ENCODE results near the gene TAS1R2.
"Not testable (repeated sequence)": the region's sequence is repeated elsewhere in the genome, so short reads cannot be mapped to it uniquely, and the experiment has no call there.

TAS1R2 gene

DNA sequence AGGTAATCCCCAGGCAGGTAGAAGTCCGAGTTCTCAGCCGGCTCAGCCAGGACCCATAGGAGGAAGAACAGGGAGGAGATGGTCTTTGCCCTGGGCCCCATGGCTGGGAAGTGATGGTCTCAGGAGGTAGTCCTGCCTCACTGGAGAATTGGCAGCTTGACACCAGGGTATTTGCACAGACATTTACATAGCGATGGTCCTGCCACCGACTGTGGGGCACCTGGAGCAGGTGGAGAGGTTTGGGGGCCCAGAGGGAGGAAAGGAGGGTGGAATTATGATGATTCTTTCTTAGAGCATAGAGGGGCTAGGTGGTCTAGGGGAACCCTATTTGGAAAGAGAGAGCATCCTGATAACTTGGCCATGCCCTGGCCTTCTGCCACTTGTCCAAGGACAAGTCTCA lies at the start of gene TAS1R2:
Gene TAS1R2 (minus strand): TSS at position 101 of the 400 bp plus-strand sequence. CDS start 0 bp downstream, at position 101.
- FAIRE-seq, result no peak

DNA sequence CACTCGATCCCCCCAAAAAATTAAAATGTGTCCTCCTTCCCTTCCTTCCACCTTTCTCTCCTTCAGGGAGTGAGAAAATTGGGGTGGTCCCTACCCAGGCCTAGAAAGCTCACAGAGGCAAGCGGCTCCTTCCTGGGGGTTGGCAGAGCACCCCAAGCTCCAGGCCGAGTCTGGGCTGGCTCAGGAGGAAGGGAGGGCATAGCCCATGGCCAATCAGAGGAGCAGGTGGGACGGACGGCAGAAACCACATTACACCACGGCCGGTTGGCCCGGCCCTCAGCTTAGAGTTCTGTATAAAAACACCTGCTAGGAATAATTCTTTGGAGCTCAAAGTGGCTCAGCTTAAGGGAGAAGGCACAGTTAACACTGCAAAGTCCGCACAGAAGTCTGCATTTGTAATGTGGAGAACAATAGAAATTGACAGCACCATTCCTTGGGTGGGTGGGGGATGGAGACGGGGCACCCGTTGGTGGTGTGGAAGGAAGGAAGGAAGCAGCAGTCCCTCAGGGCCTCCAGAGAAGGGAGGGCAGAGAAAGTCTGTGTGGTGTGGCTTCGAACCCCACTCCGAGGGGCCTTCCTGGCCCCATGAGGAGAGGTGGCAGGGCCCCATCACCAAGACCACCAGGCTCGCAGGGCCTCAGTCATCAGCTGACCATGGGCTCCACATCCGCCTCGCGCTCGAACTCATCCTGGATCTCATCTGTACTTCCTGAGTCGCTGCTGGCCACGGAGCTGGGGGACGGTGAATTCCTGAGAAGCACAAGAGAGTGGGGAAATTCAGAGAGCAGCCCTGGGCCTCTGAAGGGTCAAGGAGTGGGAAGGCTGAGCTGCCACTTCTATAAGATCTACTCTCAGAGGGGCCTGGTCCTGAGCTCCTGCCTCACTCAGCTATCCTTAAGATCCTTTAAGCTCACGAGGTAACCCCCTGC lies 48.7 kb upstream of the TAS1R2 start:
- no peak for FAIRE-seq

DNA sequence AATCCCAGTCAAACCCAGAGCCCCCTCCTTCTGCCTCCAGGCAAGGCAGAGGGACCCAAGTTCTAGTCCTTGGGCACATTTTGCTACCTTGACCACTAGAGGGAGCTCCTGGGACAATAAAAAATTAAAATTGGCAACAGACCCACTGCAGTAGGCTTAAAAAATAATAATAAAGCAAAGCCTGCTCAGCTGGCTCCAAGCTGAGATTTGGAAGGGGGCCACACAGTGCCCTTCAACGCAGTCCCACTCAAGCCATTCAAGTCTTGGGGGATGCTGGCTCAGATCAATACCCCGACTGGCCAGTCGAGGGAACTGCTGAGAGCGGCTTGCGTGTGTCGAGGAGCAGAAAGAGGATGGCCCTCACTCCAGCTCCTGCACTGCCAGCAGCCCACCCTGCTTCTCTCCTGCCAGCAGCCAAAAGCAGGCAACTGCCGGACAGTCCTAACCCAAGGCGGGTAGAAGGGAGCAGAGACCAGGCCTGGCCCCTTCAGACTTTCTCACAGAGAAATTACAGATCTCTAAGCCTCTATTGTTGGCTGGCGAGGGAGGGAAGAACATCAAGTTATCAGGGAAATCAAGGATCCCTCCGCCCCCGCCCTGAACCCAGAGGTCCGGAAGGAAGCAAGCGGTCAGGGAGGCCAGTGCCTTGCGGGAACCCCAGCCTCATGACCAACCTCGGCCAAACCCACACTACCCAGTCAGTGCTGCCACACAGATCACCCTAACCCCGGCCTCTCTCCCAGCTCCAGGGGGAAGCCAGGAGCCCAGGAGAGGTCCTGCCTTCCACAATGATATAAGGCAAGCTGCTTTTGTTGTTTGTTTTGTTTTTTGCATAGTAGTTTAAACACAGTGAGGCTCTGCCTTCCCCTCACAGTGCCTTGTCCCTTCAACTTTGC lies 47.8 kb upstream of the TAS1R2 start:
- FAIRE-seq, result no peak

DNA sequence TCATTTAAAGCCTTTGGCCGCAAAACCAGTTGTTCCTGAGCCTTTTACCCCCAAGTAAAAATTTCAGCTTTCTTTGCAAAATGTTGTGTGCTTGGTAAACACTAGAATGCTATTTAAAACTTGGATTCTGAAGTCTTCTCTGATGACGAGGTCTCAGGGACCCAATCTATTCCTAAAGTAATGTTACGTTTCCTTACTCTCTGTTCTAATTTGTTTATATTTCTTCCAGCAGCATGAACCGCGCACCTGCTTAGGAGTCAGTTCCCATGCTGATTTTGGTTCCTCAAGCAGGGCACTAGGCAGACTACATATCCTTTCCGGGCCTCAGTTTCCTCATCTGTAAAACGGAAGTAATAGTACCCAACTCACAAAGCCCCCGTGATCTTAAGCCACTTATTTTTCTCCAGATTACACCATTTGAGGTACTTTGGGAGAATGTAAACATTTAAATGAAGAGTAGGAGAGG lies 43.9 kb upstream of the TAS1R2 start:
- no peak for FAIRE-seq

DNA sequence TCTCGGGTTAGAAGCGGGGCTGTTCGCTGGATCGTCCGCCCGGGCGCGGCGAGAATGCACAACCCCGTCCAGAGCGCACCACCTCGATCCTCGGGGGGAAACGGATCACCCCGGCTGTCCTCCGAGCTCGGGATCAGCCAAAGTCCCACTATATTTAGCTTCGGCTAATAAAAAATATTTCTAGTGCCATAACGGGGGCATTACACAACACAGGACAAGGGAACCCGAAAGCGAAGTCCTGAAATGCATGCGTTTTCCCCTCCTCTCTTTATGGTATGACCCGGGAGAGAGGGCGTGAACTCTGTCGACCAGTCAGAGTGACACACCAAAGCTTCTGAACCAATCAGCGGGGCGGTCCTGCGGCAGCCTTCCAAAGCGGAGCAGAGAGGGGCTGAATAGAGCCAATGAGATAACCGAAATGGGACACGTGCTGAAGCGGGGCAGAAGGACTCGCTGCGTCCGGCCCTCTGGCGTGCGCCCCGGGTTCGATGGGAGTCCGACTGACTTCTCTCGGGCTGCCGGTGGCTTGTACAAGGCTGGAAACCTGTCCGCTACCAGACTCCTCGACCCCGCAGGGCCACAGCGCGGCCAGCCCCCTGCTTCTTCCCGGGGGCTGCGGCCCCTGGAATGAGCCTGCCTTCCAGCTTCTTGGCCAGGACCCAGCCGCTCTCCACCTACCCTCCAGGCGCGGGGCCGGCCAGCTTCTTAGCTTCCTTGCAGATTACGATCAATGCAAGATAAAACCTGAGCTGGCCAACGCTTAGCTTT lies 43.2 kb upstream of the TAS1R2 start, which contains the start of gene ALDH4A1:
Gene ALDH4A1 (minus strand): TSS at position 33 of the 768 bp plus-strand sequence. CDS start 32 bp downstream, at position 1.
- FAIRE-seq, result peak; percentile 87

DNA sequence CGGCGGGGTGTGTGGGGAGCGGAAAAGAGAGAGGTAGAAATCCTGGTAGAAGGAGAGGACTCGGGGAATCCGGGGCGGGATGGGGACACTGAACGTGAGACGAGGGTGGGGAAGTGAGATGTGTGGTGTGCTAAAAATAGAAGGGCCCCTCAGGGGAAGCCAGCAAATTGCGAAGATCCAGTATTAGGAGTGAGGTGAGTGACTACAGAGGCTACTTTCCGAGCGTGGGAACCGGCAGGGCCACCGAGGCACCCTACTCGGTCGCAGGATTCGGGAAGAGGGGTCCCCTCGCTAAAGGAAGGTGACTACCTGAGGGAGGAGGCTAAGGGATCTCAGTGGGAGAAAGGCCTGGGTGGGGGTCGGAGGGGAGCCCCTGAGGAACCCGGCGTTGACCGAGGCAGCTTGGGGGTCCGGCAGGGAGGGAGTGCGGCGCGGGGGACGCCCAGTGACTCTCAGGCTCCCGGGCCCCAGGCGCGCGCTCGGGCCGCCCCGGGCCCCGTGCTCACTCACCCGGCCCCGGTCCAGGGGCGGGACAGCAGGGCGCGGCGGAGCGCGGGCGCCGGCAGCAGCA lies 42.6 kb upstream of the TAS1R2 start:
- no peak for FAIRE-seq

DNA sequence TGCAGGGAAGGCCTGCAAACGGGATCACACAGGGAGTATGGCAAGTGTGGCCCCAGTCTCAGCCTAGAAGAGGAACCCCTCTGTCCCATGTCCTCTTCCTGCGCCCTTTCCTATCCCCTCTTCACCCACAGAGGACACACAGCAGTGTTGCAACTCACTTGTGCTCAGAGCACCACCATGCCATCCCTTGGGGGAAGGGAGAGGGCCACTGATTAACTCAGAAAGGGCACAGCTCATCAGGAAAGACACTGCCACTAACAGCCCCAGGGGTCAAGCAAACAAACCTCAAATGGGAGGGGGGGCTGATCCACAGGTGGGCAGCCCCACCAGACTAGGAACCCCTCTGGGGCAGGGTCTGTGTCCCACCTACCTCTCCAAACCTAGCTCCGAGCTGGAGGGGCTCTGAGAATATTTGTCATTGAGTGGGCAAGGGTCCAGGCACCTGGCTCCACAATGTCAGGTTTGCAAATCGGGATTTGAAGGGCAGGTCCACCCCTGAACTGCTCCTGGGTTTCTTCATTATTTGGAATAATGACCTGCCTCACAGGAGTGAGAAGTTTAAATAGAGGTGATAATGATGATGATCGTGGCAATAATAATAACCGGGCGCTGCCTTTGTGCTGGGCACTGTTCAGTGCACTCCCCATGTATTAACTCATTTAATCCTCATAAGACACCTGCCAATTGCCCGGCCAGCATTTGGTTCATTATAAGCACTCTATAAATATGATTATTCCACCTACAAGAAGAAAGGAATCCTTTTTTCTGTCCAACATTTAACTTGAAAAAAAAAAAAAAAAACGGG lies 41.9 kb upstream of the TAS1R2 start:
- FAIRE-seq, result no peak

DNA sequence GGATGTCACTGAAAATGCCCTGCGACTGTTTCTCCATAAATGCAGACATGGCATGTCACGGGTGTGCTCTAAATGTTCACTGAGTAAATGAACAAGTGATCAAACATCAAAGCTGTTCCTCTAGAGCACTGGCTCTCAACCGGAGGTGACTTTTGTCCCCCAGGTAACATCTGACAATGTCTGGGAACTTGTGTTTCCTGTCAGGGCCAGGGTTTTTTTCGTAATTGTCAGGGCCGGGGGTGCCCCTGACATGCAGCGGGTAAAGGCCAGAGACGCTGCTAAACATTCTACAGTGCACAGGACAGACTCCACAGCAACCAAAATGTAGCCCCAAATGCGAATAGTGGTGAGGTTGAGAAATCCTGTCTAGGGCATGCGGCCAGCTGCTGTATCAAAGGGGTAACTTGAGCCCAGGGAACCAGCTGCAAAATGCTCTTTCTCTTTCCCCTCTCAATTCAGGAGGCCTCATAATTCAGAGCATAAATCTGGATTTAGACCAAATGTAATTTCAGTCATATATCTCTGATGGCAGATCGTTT lies 40.9 kb upstream of the TAS1R2 start:
- FAIRE-seq, result no peak

DNA sequence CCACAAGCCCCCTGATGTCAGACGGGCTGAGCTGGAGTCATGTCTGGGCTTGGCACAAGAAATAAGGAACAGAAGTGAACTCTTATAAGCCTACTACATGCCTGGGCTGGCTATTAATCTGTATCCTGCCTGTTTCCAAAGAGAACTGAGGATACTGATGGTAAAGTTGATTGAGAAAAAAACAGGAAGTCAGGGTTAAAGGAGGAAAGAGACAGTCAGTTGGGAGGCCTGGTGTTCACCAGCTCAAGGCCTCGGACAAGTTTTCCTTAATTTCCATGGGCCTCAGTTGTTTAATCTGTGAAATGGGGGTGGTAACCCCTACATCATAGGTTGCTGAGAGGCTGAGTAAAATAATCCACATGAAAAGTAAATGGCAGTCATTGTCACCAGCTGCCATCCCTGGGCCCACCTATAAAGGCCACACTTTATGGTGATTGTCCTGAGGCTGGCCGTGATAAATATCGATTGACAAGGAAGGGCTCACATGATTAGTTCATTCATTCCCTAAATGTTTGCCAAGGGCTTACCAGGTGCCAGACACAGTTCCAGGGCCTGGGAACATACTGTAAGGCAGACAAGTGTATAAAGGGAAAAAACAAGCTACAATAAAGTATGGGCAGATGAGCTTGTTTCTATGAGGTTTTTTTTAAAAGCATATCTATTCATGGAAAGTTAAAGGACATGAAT lies 40.0 kb upstream of the TAS1R2 start:
- FAIRE-seq, result no peak

DNA sequence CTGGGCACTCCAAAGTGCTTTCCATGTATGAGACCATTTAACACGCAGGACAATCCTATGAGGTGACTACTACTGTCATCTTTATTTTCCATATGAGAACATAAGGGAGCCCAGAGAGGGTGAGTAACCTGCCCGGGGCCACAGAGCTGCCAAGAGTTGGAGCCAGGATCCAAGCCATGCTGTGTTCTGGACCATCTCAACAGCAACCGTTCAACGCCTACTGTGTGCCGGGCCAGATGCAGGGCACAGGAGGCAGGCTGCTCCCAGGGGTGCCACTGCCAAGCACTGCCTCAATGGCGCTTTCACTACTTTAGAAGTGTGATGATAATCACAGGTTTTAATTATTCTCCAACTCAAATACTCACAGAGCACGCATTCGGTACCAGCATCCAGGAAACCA lies 39.1 kb upstream of the TAS1R2 start:
- no peak for FAIRE-seq

DNA sequence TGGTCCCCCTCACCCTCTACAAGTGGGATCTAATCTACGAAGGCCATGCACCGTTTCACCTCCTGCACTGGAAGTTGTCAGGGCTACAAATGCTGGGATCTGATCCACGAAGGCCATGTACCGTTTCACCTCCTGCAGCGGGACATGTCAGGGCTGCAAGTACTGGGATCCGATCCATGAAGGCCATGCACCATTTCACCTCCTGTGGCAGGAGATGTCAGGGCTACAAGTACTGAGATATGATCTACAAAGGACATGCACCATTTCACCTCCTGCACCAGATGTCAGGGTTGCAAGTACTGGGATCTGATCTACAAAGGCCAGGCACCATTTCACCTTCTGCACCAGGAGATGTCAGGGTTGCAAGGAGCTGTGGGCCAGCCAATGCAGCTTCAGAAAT lies 35.9 kb upstream of the TAS1R2 start:
- FAIRE-seq, result no peak

DNA sequence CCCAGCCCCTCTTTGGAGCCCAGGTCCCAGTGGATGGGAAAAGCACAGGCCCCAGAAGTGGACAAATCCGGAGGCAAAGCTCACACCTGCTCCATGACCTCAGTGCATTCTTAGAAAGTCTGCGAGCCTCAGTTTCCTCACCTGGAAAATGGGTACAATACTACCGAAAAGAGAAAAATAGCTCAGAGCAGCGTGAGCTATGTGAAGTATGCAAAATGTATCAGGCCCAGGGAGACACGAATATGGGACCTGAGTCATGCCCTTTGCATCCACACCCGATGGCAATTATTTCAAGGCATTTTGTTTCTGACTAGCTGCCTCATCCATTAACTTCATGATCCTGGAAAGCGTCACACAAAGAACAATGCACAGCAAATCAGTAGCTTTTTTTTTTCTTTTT lies 33.7 kb upstream of the TAS1R2 start:
- FAIRE-seq, result no peak

DNA sequence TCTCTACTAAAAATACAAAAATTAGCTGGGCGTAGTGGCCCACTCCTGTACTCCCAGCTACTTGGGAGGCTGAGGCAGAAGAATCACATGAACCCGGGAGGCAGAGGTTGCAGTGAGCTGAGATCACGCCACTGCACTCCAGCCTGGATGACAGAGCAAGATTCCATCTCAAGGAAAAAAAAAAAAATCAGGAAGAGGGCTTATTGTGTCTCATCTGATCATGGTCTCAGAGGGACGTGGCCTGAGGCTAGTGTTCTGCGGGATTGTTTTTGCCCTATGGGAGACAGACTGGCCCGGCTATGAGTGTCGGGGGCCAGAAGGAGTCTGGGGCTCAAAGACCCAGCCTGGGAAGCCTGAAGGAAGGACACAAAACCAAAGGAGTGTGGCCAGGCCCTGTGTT lies 32.4 kb upstream of the TAS1R2 start:
- not testable (repeated sequence) for FAIRE-seq

DNA sequence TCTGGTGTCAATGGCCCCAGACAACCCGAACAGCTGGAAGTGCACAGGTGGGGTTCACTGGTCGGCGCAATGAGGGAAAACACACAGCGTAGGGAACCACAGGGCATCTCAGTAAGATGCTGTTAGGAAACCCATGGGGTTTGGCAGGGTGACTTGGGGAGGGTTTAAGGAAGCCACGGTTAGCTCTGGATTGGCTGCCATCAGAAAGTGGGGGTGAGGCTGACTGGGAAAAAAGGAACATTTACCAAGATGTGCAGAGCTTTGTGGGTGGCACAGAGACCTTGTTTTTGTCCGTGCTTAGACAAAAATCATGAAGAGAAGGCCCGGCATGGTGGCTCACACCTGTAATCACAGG lies 31.9 kb upstream of the TAS1R2 start:
- no peak for FAIRE-seq

DNA sequence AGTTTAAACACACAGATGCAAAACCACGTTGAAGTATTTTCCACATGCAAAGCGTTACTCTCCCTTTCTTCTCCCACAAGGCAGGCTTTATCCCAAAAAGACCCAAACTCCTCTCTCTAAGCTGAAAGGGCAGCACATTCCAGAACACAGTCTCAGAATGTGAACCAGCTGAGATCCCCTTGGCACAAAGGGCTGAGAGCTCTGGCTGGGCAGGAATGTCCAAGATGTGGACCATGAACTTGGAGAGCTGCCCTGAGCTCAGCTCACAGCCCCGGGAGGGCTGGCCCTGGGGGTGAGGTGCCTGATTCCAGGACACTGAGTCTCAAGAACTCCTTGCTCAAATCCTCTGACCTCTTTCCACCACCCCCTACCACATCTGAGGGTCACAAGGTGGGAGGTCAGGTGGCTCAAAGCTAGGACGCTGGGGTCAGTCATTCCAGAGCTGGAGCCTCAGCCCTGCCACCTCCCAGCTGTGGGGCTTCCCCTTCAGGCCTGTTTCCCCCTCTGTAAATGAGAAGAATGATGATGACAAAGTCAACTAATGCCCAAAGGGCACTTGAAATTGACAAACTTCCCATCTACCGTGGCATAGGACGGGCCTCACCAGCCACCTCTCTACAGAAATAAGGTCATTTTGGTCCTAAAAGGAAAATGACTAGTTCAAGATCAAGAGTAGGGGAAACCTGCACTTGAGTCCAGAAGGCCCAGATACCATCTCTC lies 31.4 kb upstream of the TAS1R2 start:
- FAIRE-seq, result no peak

DNA sequence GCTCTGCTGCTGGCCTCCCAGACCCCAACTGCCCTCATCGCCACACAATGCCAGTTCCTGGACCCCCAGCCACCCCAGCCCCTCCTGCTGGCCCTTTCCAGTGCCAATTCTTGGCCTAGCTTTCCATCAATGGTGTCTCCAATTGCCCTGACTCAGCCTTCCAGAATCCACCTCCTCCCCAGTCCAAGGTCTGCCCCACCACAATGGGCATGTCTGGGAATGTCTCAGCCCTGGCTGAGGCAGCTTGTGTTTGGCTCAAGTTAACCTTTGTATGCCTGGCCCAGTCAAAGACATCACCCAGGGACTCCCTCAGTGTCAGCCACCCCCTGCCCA lies 26.5 kb upstream of the TAS1R2 start:
- no peak for FAIRE-seq

DNA sequence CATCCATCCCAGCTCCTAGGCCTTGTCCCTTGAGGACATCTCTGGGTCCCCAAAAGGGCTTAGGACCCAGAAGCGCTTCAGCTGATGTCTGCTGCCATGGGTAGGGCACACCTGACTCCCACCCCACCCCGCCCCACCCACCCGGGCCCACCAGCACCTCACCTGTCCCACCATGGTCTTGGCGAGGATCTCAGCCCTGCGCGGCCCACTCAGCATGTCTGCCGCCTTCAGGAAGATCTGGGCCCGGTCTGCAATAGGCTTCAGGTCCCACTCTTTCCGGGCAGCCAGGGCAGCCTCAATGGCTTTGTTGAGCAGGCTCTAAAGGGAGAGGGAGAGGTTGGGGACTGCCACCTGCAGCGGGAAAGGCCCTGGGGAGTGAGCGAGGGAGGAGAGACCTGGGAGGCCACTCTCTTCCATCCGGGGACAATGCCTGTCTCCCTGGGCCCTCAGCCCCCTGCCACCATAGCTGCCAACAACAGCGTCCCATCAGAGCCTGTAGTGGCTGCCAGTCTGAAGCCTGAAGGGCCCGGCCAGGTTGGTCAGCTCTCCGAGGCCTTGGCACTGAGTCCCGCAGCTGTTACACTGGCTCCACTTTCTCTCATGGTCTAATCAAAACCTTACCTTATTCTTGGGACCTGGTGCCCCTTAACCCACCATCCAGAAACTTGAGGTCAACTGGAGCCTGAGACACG lies 26.0 kb upstream of the TAS1R2 start:
- FAIRE-seq, result no peak

DNA sequence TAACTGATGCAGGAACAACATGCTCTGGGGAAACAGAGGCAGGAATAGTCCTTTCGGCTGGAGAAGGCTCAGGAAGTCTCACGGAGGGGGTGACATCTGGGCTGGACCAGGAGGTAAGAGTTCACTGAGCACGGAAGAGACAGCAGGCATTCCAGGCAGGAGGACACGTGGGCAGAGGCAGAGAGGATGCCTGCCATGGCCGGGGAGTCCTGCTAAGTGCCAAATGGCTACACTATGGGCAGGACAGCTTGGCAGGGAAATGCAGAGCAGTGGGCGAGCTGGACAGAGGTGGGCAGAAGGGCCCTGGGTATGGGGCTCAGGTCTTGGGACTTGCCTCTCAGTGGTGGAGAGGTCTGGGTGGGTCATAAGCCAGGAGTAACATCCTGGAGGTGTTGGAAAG lies 25.3 kb upstream of the TAS1R2 start:
- FAIRE-seq, result no peak

DNA sequence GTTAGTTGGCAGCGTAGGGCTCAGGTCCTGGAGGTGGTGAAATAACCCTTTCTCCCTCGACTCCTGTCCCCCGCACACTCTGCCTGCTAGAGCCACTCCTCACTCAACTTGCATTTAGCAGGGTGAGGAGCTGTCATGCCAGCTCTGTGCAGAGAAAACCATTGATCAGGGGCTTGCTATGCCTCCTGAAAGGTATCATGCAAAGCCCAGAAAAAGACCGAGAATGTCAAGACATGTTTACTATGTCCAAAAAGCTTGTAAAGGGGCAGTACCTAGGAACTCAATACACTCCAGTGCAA lies 24.9 kb upstream of the TAS1R2 start:
- no peak for FAIRE-seq
